Upper lobe of left lung (tissue), 4 donors: ENCODE measurements around the gene ELF4.

Experiments used
- CTCF ChIP-seq, 6 experiments: fragments of 450-650 bp in 4 of 6; fragments of 200-600 bp in 2 of 6; sonication (generic) in 2 of 6; IDR thresholded peaks; one replicate each; pipeline ENCODE4 v1.5.1; 2016 to 2019; ENCODE audit warnings: antibody characterized with exemption in 6 of 6
- POLR2A ChIP-seq, 4 donors: fragments of 450-650 bp; IDR thresholded peaks; one replicate each; pipeline ENCODE4 v1.5.1; 2016 to 2017; ENCODE audit warnings: antibody characterized with exemption in 4 of 4, mild to moderate bottlenecking in 2 of 4
- POLR2AphosphoS5 ChIP-seq, 2 donors: sonication (generic); formaldehyde crosslinking; IDR thresholded peaks; one replicate each; pipeline ENCODE4 v1.5.1; 2017; ENCODE audit warnings: antibody characterized with exemption in 2 of 2

- TF ChIP-seq CTCF (IDR thresholded peaks at IDR 0.05) (no peak), POLR2A (IDR thresholded peaks at IDR 0.05) (no peak), POLR2AphosphoS5 (IDR thresholded peaks at IDR 0.05) (no peak)
These were observed 85.0 kb downstream of the ELF4 start for GRCh38 chrX:130025256-130025655.
